OCI-LY7 (cell line): ENCODE measurements around the gene ROBO1.

ENCODE experiments used
- EZH2phosphoT487 ChIP-seq: fragments of 200-600 bp; sonication (generic); IDR thresholded peaks from 2 replicates; pipeline ENCODE4 v1.6.1; 2018; ENCODE audit warnings: low read depth, borderline replicate concordance, mild to moderate bottlenecking, mixed run types, antibody characterized with exemption, low read length, moderate library complexity, mixed read lengths
- TF ChIP-seq, protein P1 (sequence below): fragments of 200-600 bp; sonication (generic); conservative IDR thresholded peaks from 2 replicates; pipeline ENCODE4 v1.5.1; 2014; ENCODE audit warnings: mild to moderate bottlenecking, antibody characterized with exemption, low read length, moderate library complexity, mixed read lengths

DNA sequence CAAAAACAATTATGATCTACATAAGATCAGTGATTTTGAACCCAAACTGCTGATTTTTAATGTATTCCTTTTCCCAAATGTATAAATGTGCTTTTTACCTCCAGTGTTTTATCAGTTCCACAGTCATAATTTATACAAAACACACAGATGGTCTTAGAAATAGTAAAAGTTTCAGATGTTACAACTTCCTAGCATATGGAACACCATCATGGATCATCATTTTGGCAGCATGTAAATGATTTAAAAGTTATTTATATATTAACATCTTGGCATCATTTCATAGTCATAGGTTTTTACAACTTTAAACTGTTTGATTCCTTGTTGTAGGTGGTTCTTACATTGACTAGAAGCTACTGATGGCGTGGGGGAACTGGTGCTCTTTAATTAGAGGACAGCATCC lies 1025.3 kb downstream of the ROBO1 start:
- TF ChIP-seq, protein P1, sequence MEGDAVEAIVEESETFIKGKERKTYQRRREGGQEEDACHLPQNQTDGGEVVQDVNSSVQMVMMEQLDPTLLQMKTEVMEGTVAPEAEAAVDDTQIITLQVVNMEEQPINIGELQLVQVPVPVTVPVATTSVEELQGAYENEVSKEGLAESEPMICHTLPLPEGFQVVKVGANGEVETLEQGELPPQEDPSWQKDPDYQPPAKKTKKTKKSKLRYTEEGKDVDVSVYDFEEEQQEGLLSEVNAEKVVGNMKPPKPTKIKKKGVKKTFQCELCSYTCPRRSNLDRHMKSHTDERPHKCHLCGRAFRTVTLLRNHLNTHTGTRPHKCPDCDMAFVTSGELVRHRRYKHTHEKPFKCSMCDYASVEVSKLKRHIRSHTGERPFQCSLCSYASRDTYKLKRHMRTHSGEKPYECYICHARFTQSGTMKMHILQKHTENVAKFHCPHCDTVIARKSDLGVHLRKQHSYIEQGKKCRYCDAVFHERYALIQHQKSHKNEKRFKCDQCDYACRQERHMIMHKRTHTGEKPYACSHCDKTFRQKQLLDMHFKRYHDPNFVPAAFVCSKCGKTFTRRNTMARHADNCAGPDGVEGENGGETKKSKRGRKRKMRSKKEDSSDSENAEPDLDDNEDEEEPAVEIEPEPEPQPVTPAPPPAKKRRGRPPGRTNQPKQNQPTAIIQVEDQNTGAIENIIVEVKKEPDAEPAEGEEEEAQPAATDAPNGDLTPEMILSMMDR, result no peak
- TF ChIP-seq EZH2phosphoT487, result no peak
